ENCODE measurements around the gene RIC8B.

RIC8B gene

GRCh38 chr12:106889950-106890626 lies 115.6 kb downstream of the RIC8B start:
- H3K9me3 ChIP-seq (ENCODE audit: low read length): no peaks in the 10 kb centered on the region
- no peaks in the 10 kb centered on the region for H4K20me1 ChIP-seq (ENCODE audit: insufficient read depth, low read length)
- H3K9me2 ChIP-seq (ENCODE audit: low read depth, low read length): no peaks in the 10 kb centered on the region
- TF ChIP-seq, protein P1, sequence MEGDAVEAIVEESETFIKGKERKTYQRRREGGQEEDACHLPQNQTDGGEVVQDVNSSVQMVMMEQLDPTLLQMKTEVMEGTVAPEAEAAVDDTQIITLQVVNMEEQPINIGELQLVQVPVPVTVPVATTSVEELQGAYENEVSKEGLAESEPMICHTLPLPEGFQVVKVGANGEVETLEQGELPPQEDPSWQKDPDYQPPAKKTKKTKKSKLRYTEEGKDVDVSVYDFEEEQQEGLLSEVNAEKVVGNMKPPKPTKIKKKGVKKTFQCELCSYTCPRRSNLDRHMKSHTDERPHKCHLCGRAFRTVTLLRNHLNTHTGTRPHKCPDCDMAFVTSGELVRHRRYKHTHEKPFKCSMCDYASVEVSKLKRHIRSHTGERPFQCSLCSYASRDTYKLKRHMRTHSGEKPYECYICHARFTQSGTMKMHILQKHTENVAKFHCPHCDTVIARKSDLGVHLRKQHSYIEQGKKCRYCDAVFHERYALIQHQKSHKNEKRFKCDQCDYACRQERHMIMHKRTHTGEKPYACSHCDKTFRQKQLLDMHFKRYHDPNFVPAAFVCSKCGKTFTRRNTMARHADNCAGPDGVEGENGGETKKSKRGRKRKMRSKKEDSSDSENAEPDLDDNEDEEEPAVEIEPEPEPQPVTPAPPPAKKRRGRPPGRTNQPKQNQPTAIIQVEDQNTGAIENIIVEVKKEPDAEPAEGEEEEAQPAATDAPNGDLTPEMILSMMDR (IDR thresholded peaks at IDR 0.05; ENCODE audit: low read length): no peak
- no peak for TF ChIP-seq EZH2 (IDR thresholded peaks at IDR 0.05; ENCODE audit: borderline replicate concordance, low read length)
- H3F3A ChIP-seq (ENCODE audit: insufficient read depth, low read length): no peaks in the 10 kb centered on the region
- no peaks in the 10 kb centered on the region for H3K36me3 ChIP-seq (ENCODE audit: insufficient read depth, low read length)
- H3K4me1 ChIP-seq (ENCODE audit: insufficient read depth, low read length, severe bottlenecking): no peaks in the 10 kb centered on the region
- no peak overlapping the region for H3K27ac ChIP-seq (ENCODE audit: low read depth, low read length, poor library complexity, severe bottlenecking)
- H3K4me3 ChIP-seq (ENCODE audit: low read depth, low read length, poor library complexity, severe bottlenecking): no peak overlapping the region
- H2AFZ ChIP-seq (ENCODE audit: low read length): no peak overlapping the region
- H3K79me2 ChIP-seq (ENCODE audit: insufficient read depth, low read length): no peaks in the 10 kb centered on the region
- no peak overlapping the region for H3K4me2 ChIP-seq (ENCODE audit: low read length)
- H3K27me3 ChIP-seq (ENCODE audit: insufficient read depth, low read length): no peaks in the 10 kb centered on the region
- H3K9ac ChIP-seq (ENCODE audit: low read length): no peak overlapping the region

GRCh38 chr12:106892075-106892474 lies 117.6 kb downstream of the RIC8B start:
- no peaks in the 10 kb centered on the region for H3K9me2 ChIP-seq (ENCODE audit: low read depth, low read length)
- no peak overlapping the region for H3K4me3 ChIP-seq (ENCODE audit: low read depth, low read length, poor library complexity, severe bottlenecking)
- no peak overlapping the region for H2AFZ ChIP-seq (ENCODE audit: low read length)
- no peaks in the 10 kb centered on the region for H3K27me3 ChIP-seq (ENCODE audit: insufficient read depth, low read length)
- H3F3A ChIP-seq (ENCODE audit: insufficient read depth, low read length): no peaks in the 10 kb centered on the region
- TF ChIP-seq, protein P1 (IDR thresholded peaks at IDR 0.05; ENCODE audit: low read length): no peak
- TF ChIP-seq EZH2 (IDR thresholded peaks at IDR 0.05; ENCODE audit: borderline replicate concordance, low read length): no peak
- H3K27ac ChIP-seq (ENCODE audit: low read depth, low read length, poor library complexity, severe bottlenecking): no peak overlapping the region
- no peaks in the 10 kb centered on the region for H3K9me3 ChIP-seq (ENCODE audit: low read length)
- H4K20me1 ChIP-seq (ENCODE audit: insufficient read depth, low read length): no peaks in the 10 kb centered on the region
- H3K9ac ChIP-seq (ENCODE audit: low read length): no peak overlapping the region
- H3K4me1 ChIP-seq (ENCODE audit: insufficient read depth, low read length, severe bottlenecking): no peaks in the 10 kb centered on the region
- H3K36me3 ChIP-seq (ENCODE audit: insufficient read depth, low read length): no peaks in the 10 kb centered on the region
- no peak overlapping the region for H3K4me2 ChIP-seq (ENCODE audit: low read length)
- no peaks in the 10 kb centered on the region for H3K79me2 ChIP-seq (ENCODE audit: insufficient read depth, low read length)

- Histone ChIP-seq H3K79me2 (ENCODE audit: insufficient read depth, low read length) (no peaks in the 10 kb centered on the region), H3K4me3 (ENCODE audit: low read depth, low read length, poor library complexity, severe bottlenecking) (no peak overlapping the region), H3K4me2 (ENCODE audit: low read length) (no peak overlapping the region), H3K9me3 (ENCODE audit: low read length) (no peaks in the 10 kb centered on the region), H3K9me2 (ENCODE audit: low read depth, low read length) (no peaks in the 10 kb centered on the region), H3K27me3 (ENCODE audit: insufficient read depth, low read length) (no peaks in the 10 kb centered on the region), H3K9ac (ENCODE audit: low read length) (no peak overlapping the region), H2AFZ (ENCODE audit: low read length) (no peak overlapping the region), H3K27ac (ENCODE audit: low read depth, low read length, poor library complexity, severe bottlenecking) (no peak overlapping the region), H3K36me3 (ENCODE audit: insufficient read depth, low read length) (no peaks in the 10 kb centered on the region), H4K20me1 (ENCODE audit: insufficient read depth, low read length) (no peaks in the 10 kb centered on the region), H3F3A (ENCODE audit: insufficient read depth, low read length) (no peaks in the 10 kb centered on the region), H3K4me1 (ENCODE audit: insufficient read depth, low read length, severe bottlenecking) (no peaks in the 10 kb centered on the region)
- TF ChIP-seq, protein P1 (IDR thresholded peaks at IDR 0.05; ENCODE audit: low read length): no peak
- TF ChIP-seq EZH2 (IDR thresholded peaks at IDR 0.05; ENCODE audit: borderline replicate concordance, low read length): no peak
Observed at GRCh38 chr12:106893451-106893850, 119.0 kb downstream of the RIC8B start.
